LNCaP clone FGC (cell line): Measurements from ENCODE around the gene HERC2.

Source experiments
- DNase-seq: peaks from one replicate; pipeline ENCODE4 v3.0.0-alpha.2; 2011; ENCODE audit warnings: low read depth
- H3K4me3 ChIP-seq: 2 replicates; pipeline ENCODE4 v1.5.1; 2011; ENCODE audit warnings: mild to moderate bottlenecking, low read depth, low read length, control low read depth
- TF ChIP-seq, protein P1 (sequence below): IDR thresholded peaks from 2 replicates; pipeline ENCODE4 v1.5.1; 2012; ENCODE audit warnings: mild to moderate bottlenecking; ENCODE audit not compliant: control insufficient read depth, insufficient read depth; ENCODE audit errors: extremely low read depth

HERC2 gene

GRCh38 chr15:28104326-28104725 lies 217.7 kb downstream of the HERC2 start:
- H3K4me3 ChIP-seq = no peak overlapping the region
- no peak for DNase-seq
- TF ChIP-seq, protein P1, sequence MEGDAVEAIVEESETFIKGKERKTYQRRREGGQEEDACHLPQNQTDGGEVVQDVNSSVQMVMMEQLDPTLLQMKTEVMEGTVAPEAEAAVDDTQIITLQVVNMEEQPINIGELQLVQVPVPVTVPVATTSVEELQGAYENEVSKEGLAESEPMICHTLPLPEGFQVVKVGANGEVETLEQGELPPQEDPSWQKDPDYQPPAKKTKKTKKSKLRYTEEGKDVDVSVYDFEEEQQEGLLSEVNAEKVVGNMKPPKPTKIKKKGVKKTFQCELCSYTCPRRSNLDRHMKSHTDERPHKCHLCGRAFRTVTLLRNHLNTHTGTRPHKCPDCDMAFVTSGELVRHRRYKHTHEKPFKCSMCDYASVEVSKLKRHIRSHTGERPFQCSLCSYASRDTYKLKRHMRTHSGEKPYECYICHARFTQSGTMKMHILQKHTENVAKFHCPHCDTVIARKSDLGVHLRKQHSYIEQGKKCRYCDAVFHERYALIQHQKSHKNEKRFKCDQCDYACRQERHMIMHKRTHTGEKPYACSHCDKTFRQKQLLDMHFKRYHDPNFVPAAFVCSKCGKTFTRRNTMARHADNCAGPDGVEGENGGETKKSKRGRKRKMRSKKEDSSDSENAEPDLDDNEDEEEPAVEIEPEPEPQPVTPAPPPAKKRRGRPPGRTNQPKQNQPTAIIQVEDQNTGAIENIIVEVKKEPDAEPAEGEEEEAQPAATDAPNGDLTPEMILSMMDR = no peak

DNA sequence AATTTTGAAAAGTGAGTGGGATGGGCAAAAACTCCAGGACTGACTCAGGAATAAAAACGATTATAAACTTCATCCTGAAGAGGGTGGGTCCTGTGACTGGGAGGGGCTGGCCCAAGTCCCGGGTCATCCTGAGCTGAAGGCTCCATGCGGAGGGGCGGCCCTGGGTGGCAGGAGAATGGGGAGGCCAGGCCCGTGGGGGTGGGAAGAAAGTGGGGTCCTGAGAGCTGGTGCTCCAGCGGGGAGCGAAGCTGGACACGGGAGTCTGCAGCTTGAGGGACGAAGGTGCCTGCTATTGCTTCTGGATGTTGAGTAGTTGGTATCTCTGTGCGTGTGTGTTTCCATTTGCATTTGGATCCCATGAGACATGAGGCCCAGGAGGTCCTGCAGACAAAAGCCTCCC lies 218.1 kb downstream of the HERC2 start:
- TF ChIP-seq, protein P1 = no peak

DNA sequence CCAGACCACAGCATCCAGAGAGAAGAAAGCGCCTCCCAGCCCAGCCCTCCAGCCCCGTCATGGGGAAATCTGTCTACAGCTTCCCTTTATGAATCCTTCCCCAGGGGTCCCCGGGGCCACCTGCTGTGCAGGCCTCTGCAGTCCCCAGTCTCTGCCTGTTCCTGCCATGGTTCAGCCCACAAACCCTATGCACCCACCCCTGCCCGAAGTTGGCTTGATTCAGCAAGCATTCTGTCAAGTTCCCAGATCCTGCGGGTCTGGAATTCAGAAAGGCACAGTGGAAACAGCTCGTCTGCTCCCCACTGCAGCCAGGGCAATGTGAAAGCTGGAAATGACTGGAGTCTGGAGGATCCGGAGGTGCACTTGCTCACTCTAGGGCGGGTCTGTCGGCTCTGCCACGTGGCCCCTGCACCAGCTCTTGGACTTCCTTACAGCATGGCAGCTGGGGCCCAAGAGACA lies 220.0 kb downstream of the HERC2 start:
- H3K4me3 ChIP-seq = no peak overlapping the region
- DNase-seq = no peak
- TF ChIP-seq, protein P1 = no peak

More for the DNA sequence above, 218.1 kb downstream of the HERC2 start:
- no peak overlapping the region for H3K4me3 ChIP-seq
- no peak for DNase-seq

GRCh38 chr15:28101201-28101600 lies 220.8 kb downstream of the HERC2 start:
- no peak for DNase-seq
- no peak overlapping the region for H3K4me3 ChIP-seq

GRCh38 chr15:28100516-28101195 lies 221.3 kb downstream of the HERC2 start:
- TF ChIP-seq, protein P1 = no peak
- no peak overlapping the region for H3K4me3 ChIP-seq
- DNase-seq = no peak

More at GRCh38 chr15:28101201-28101600, 220.8 kb downstream of the HERC2 start:
- TF ChIP-seq, protein P1 = no peak

GRCh38 chr15:28099555-28100140 lies 222.3 kb downstream of the HERC2 start:
- no peak overlapping the region for H3K4me3 ChIP-seq
- TF ChIP-seq, protein P1 = no peak
- DNase-seq = no peak
